Measurements from ENCODE around the gene MORN1.

MORN1 gene

GRCh38 chr1:2304282-2304681 lies 87.1 kb downstream of the MORN1 start:
- no peak for TF ChIP-seq CTCF (IDR thresholded peaks at IDR 0.05; ENCODE audit: insufficient read depth, missing control alignments)
- FAIRE-seq, result no peak

GRCh38 chr1:2303781-2304180 lies 87.6 kb downstream of the MORN1 start:
- DNase-seq (ENCODE audit: insufficient read length, low spot score) (no peak), FAIRE-seq (no peak)
- TF ChIP-seq CTCF (IDR thresholded peaks at IDR 0.05; ENCODE audit: insufficient read depth, missing control alignments), result no peak

More at GRCh38 chr1:2304282-2304681, 87.1 kb downstream of the MORN1 start:
- DNase-seq (ENCODE audit: insufficient read length, low spot score), result no peak

GRCh38 chr1:2303016-2303775 lies 88.2 kb downstream of the MORN1 start:
- no peak for DNase-seq (ENCODE audit: insufficient read length, low spot score)
- no peak for FAIRE-seq
- TF ChIP-seq CTCF (IDR thresholded peaks at IDR 0.05; ENCODE audit: insufficient read depth, missing control alignments), result no peak

- no peak for TF ChIP-seq CTCF (IDR thresholded peaks at IDR 0.05; ENCODE audit: insufficient read depth, missing control alignments)
- no peak for FAIRE-seq
- DNase-seq (ENCODE audit: insufficient read length, low spot score), result no peak
These were observed 88.9 kb downstream of the MORN1 start for GRCh38 chr1:2302292-2302925.

GRCh38 chr1:2301607-2302291 lies 89.6 kb downstream of the MORN1 start:
- TF ChIP-seq CTCF (IDR thresholded peaks at IDR 0.05; ENCODE audit: insufficient read depth, missing control alignments), result no peak
- DNase-seq (ENCODE audit: insufficient read length, low spot score), result no peak
- no peak for FAIRE-seq

GRCh38 chr1:2300851-2301606 lies 90.3 kb downstream of the MORN1 start:
- no peak for DNase-seq (ENCODE audit: insufficient read length, low spot score)
- FAIRE-seq, result no peak
- no peak for TF ChIP-seq CTCF (IDR thresholded peaks at IDR 0.05; ENCODE audit: insufficient read depth, missing control alignments)

Measured in D721Med (cell line).